B cell (primary cell): ENCODE data around the gene RPS26. TPM values are rescaled to one million over a fixed set of nuclear protein-coding genes. Genes with fewer than 3 reads are reported as not detected.

Source experiments
- ATAC-seq: fragments of 200-7000 bp; cut with Tn5 transposase; one replicate; pipeline ENCODE4 v1.10.0; 2021; ENCODE audit warnings: low read depth, mild to moderate bottlenecking, moderate number of reproducible peaks, moderate library complexity
- CTCF ChIA-PET: fragments of 350-600 bp; sonication (Branson Sonifier 250); formaldehyde crosslinking; loops from one replicate; lab custom pipeline; 2021; ENCODE audit warnings: antibody characterized with exemption, inconsistent platforms; lab: Charles Lee
- POLR2A ChIA-PET: fragments of 350-600 bp; sonication (Branson Sonifier 250); formaldehyde crosslinking; loops from one replicate; lab custom pipeline; 2021; ENCODE audit warnings: antibody characterized with exemption; lab: Charles Lee
- DNase-seq: peaks from one replicate; pipeline ENCODE4 v3.0.0; 2013
- H2AFZ ChIP-seq: 2 replicates; pipeline ENCODE4 v1.6.1; 2012; ENCODE audit warnings: mild to moderate bottlenecking, low read depth, low read length; ENCODE audit not compliant: insufficient read depth, poor library complexity, severe bottlenecking
- H3K27ac ChIP-seq, 2 donors: 1 replicate in 1 of 2; 2 replicates in 1 of 2; pipeline ENCODE4 v1.5.1; 2012 to 2013; ENCODE audit warnings: low read length in 2 of 2, mild to moderate bottlenecking in 2 of 2, moderate library complexity in 1 of 2
- H3K27me3 ChIP-seq, 4 experiments: fragments of 200-600 bp in 1 of 4; sonication (generic) in 1 of 4; replicated peaks in 1 of 4; 1 replicate in 2 of 4; 2 replicates in 2 of 4; pipeline versions ENCODE4 v1.6.1 to v1.7.0; 2013 to 2016; ENCODE audit warnings: low read length in 3 of 4, mild to moderate bottlenecking in 2 of 4, mixed read lengths in 1 of 4, moderate library complexity in 1 of 4; ENCODE audit not compliant: insufficient read depth in 4 of 4, control insufficient read depth in 3 of 4; ENCODE audit errors: control extremely low read depth in 1 of 4
- H3K36me3 ChIP-seq, 2 experiments: replicated peaks in 1 of 2; 1 replicate in 1 of 2; 2 replicates in 1 of 2; pipeline versions ENCODE4 v1.6.1 to v1.7.1; 2013; ENCODE audit warnings: low read length in 1 of 2; ENCODE audit not compliant: insufficient read depth in 2 of 2, control insufficient read depth in 1 of 2; ENCODE audit errors: control extremely low read depth in 1 of 2, extremely low read depth in 1 of 2
- H3K4me1 ChIP-seq, 2 donors: fragments of 200-600 bp in 1 of 2; sonication (generic) in 1 of 2; 1 replicate in 1 of 2; 2 replicates in 1 of 2; pipeline versions ENCODE4 v1.5.1 to v1.6.1; 2013 to 2017; ENCODE audit warnings: low read length in 2 of 2; ENCODE audit not compliant: control insufficient read depth in 2 of 2, insufficient read depth in 2 of 2
- H3K4me2 ChIP-seq: replicated peaks from 2 replicates; pipeline ENCODE3; 2012; ENCODE audit warnings: mild to moderate bottlenecking, low read depth, low read length; ENCODE audit not compliant: poor library complexity, severe bottlenecking
- H3K4me3 ChIP-seq, 5 experiments: fragments of 200-600 bp in 1 of 5; sonication (generic) in 1 of 5; 1 replicate in 3 of 5; 2 replicates in 2 of 5; pipeline versions ENCODE4 v1.5.1 to v1.7.0; 2011 to 2016; ENCODE audit warnings: low read length in 4 of 5, mild to moderate bottlenecking in 4 of 5, low read depth in 2 of 5, control low read depth in 1 of 5, moderate library complexity in 1 of 5; ENCODE audit not compliant: insufficient read depth in 1 of 5; ENCODE audit errors: control extremely low read depth in 1 of 5, extremely low read depth in 1 of 5
- H3K79me2 ChIP-seq: fragments of 200-600 bp; sonication (generic); one replicate; pipeline ENCODE4 v1.6.0; 2016; ENCODE audit warnings: low read length; ENCODE audit not compliant: control insufficient read depth, insufficient read depth
- H3K9ac ChIP-seq: fragments of 200-600 bp; sonication (generic); 2 replicates; pipeline ENCODE4 v1.6.1; 2017; ENCODE audit warnings: mild to moderate bottlenecking, low read length, moderate library complexity
- H3K9me3 ChIP-seq, 3 donors: one replicate each; pipeline versions ENCODE4 v1.6.1 to v1.7.1; 2013; ENCODE audit warnings: low read length in 2 of 3; ENCODE audit not compliant: control insufficient read depth in 2 of 3, insufficient read depth in 1 of 3; ENCODE audit errors: control extremely low read depth in 1 of 3
- H4K20me1 ChIP-seq: 2 replicates; pipeline ENCODE4 v1.6.0; 2012; ENCODE audit warnings: mild to moderate bottlenecking, low read length; ENCODE audit not compliant: insufficient read depth, control insufficient read depth, poor library complexity, severe bottlenecking
- H3K27ac Mint-ChIP-seq: one replicate; pipeline ENCODE4 v1.8.0; 2021; ENCODE audit warnings: mixed read lengths
- H3K27me3 Mint-ChIP-seq: one replicate; pipeline ENCODE4 v1.8.0; 2021; ENCODE audit warnings: mixed read lengths
- H3K4me1 Mint-ChIP-seq: one replicate; pipeline ENCODE4 v1.8.0; 2021; ENCODE audit warnings: mixed read lengths
- H3K4me3 Mint-ChIP-seq: one replicate; pipeline ENCODE4 v1.8.0; 2021; ENCODE audit warnings: mixed read lengths
- H3K9me3 Mint-ChIP-seq: one replicate; pipeline ENCODE4 v1.8.0; 2022; ENCODE audit warnings: mixed read lengths; ENCODE audit not compliant: insufficient read depth
- CTCF ChIP-seq: fragments of 200-600 bp; IDR thresholded peaks from one replicate; pipeline ENCODE4 v1.8.0; 2022; ENCODE audit warnings: antibody characterized with exemption, mild to moderate bottlenecking
- EZH2 ChIP-seq: IDR thresholded peaks from 2 replicates; pipeline ENCODE4 v1.6.1; 2012; ENCODE audit warnings: borderline replicate concordance, low read depth, mild to moderate bottlenecking, moderate library complexity, low read length; ENCODE audit not compliant: insufficient read depth, poor library complexity, severe bottlenecking
- WGBS: methylation state at CpG from one replicate; pipeline ENCODE4 v1.1.5; 2013; ENCODE audit warnings: missing lambda C conversion rate; ENCODE audit not compliant: insufficient coverage; 5-methylcytosine and 5-hydroxymethylcytosine counted together
- intact Hi-C: fragments of 100-400 bp; cut with micrococcal nuclease; formaldehyde crosslinking; loops from one replicate; pipeline ENCODE4 v1.10.0; 2022
- polyA plus RNA-seq: library from polyadenylated mRNA; depleted of rRNA; stranded (reverse); fragments of >200 nt; gene quantifications from 2 replicates; pipeline ENCODE4 v1.2.3, GENCODE V29; 2012
- total RNA-seq, 2 donors: library from RNA; stranded (reverse); fragments of 120-200 nt in 1 of 2; gene quantifications; 1 replicate in 1 of 2; 2 replicates in 1 of 2; pipeline versions ENCODE4 v1.2.3 to v1.2.4, GENCODE V29; 2013 to 2022

The RPS26 gene
- total and polyA plus RNA-seq, 2 donors (not counting 1 experiment from before 2014, with no cell fraction given) = 21.0 to 549 TPM

GRCh38 chr12:55996715-55997534 lies 44.8 kb upstream of the RPS26 start, which contains the start of gene SUOX:
Gene SUOX, plus strand, starts transcription at chr12:55997276. Its CDS starts 4,946 bp downstream, at chr12:56002222.
- Histone ChIP-seq H3K9me3 (no peaks in the 10 kb centered on the region), H3K9ac (peak within 1 kb of the TSS; percentile 47), H2AFZ (peak within 1 kb of the TSS; percentile 59), H3K4me2 (peak within 1 kb of the TSS; percentile 78), H3K27me3 (peaks cover 0 to 4% (median 0%) of the 10 kb centered on the region in 4 experiments), H3K27ac (no peak within 1 kb of the TSS), H3K36me3 (peaks cover 0 to 26% of the 10 kb centered on the region in 2 experiments), H3K4me3 (peak within 1 kb of the TSS; percentile 32 to 48 (median 41)), H3K79me2 (no peaks in the 10 kb centered on the region), H4K20me1 (no peaks in the 10 kb centered on the region), H3K4me1 (peaks cover 13 to 18% of the 10 kb centered on the region in 2 donors)
- intact Hi-C loops = loop anchor here (1.0 to 5.0 kb wide), 5 partner anchors 23 to 194 kb away; partner anchors contain the start of genes ESYT1, RAB5B and RPS26
- CTCF ChIA-PET = interaction anchor here (1.1 to 4.4 kb wide), 24 partner anchors 10 to 257 kb away, joined by 3 to 33 read pairs (median 6); partner anchors contain the start of gene RAB5B
- peak within 1 kb of the TSS; percentile 71 for H3K27ac Mint-ChIP-seq
- no peaks in the 10 kb centered on the region for H3K27me3 Mint-ChIP-seq
- DNase-seq (peak; percentile 46), ATAC-seq (peak; percentile 74)
- 2% methylated on average over 22 of the region's 27 CpGs for WGBS
- peaks cover 21% of the 10 kb centered on the region for H3K4me1 Mint-ChIP-seq
- TF ChIP-seq CTCF (no peak), EZH2 (no peak)
- H3K9me3 Mint-ChIP-seq = no peaks in the 10 kb centered on the region
- POLR2A ChIA-PET = interaction anchor here (0.8 to 2.5 kb wide), 2 partner anchors 23 to 44 kb away, joined by 6 to 9 read pairs; partner anchors contain the start of gene RAB5B
- peak within 1 kb of the TSS; percentile 84 for H3K4me3 Mint-ChIP-seq
